ENCODE results near the gene FREM3.
"Not testable (repeated sequence)": the region's sequence is repeated elsewhere in the genome, so short reads cannot be mapped to it uniquely, and the experiment has no call there.

FREM3 gene

GRCh38 chr4:143700046-143700415, 444 bp downstream of the FREM3 start:
- Mint-ChIP-seq H3K27me3 (peaks cover 53% of the 10 kb centered on the region), H3K4me3 (no peak overlapping the region), H3K27ac (no peak overlapping the region), H3K36me3 (ENCODE audit: low read depth) (no peaks in the 10 kb centered on the region), H3K9me3 (peaks cover 4% of the 10 kb centered on the region), H3K4me1 (ENCODE audit: low read depth) (peaks cover 17% of the 10 kb centered on the region)

DNA sequence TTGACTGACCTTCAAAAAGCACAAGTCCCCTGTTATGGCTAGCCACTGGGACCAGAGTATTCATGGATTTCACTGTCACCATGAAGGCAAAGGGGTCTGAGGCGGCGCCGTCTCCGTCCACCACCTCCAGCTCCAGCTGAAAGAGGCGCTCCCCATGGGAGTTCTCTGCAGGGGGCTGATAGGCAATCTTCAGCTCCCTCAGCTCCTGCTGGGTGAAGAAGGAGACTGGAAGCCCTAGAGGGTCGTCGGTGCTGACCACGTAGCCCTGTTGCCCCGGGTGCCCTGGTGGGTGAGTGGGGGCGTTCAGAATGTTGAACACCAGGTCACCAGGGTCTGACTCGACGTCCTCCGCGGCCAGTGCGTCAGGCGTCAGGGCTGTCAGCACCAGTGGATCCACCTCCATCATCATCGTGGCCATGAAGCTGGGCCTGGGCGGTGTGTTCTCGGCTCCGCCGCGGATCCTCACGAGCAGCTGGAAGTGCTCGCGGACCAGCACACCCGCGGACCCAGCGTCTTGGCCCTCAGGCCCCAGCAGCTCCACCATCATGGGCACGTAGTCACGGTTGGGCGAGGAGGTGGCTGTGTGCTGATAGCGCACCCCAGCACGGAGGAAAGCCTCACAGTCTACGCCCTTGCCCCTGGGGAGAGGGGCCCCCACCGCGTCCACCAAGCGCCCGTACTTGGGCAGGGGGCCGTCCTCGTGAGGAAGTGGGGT, 987 bp downstream of the FREM3 start:
- Mint-ChIP-seq H3K36me3 (ENCODE audit: low read depth) (no peaks in the 10 kb centered on the region), H3K4me1 (ENCODE audit: low read depth) (peaks cover 17% of the 10 kb centered on the region), H3K9me3 (peaks cover 4% of the 10 kb centered on the region), H3K4me3 (no peak overlapping the region), H3K27ac (no peak overlapping the region), H3K27me3 (peaks cover 53% of the 10 kb centered on the region)

DNA sequence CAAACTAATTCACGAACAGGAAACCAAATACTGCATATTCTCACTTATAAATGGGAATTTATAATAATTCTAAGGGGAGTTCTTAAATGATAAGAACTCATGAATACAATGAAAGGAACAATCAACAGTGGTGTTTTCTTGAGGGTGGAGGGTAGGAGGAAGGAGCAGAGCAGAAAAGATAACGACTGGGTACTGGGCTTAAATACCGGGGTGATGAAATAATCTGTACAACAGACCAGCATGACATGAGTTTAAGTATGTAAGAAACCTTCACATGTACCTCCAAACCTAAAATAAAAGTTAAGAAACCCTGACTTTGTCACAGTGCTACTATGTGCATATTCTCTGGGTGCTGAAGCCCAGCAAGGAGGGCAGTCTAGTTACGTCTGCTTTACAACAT, 6.6 kb downstream of the FREM3 start:
- Mint-ChIP-seq H3K27ac (no peak overlapping the region), H3K4me3 (no peak overlapping the region), H3K4me1 (ENCODE audit: low read depth) (no peaks in the 10 kb centered on the region), H3K9me3 (peaks cover 11% of the 10 kb centered on the region), H3K36me3 (ENCODE audit: low read depth) (no peaks in the 10 kb centered on the region), H3K27me3 (peaks cover 18% of the 10 kb centered on the region)

GRCh38 chr4:143692241-143692640, 8.2 kb downstream of the FREM3 start:
- Mint-ChIP-seq H3K36me3 (ENCODE audit: low read depth) (no peaks in the 10 kb centered on the region), H3K27me3 (peaks cover 5% of the 10 kb centered on the region), H3K4me3 (no peak overlapping the region), H3K9me3 (peaks cover 16% of the 10 kb centered on the region), H3K4me1 (ENCODE audit: low read depth) (no peaks in the 10 kb centered on the region), H3K27ac (no peak overlapping the region)

- H3K4me3 Mint-ChIP-seq = no peak overlapping the region
- no peaks in the 10 kb centered on the region for H3K4me1 Mint-ChIP-seq (ENCODE audit: low read depth)
- no peak overlapping the region for H3K27ac Mint-ChIP-seq
- H3K36me3 Mint-ChIP-seq (ENCODE audit: low read depth) = peaks cover under 1% of the 10 kb centered on the region
- H3K9me3 Mint-ChIP-seq = peaks cover 17% of the 10 kb centered on the region
- H3K27me3 Mint-ChIP-seq = peaks cover 4% of the 10 kb centered on the region
These were observed 21.0 kb downstream of the FREM3 start for GRCh38 chr4:143679434-143679833.

- not testable (repeated sequence) for H3K36me3 Mint-ChIP-seq (ENCODE audit: low read depth); H3K27ac Mint-ChIP-seq; H3K9me3 Mint-ChIP-seq; H3K4me3 Mint-ChIP-seq; H3K27me3 Mint-ChIP-seq; H3K4me1 Mint-ChIP-seq (ENCODE audit: low read depth)
These were observed 26.8 kb downstream of the FREM3 start for GRCh38 chr4:143673629-143674028.

GRCh38 chr4:143668930-143669552, 31.4 kb downstream of the FREM3 start:
- Mint-ChIP-seq H3K27ac (no peak overlapping the region), H3K9me3 (peaks cover 4% of the 10 kb centered on the region), H3K36me3 (ENCODE audit: low read depth) (peaks cover 3% of the 10 kb centered on the region), H3K4me3 (no peak overlapping the region), H3K4me1 (ENCODE audit: low read depth) (no peaks in the 10 kb centered on the region), H3K27me3 (no peaks in the 10 kb centered on the region)

- Mint-ChIP-seq H3K36me3 (ENCODE audit: low read depth) (peaks cover 3% of the 10 kb centered on the region), H3K4me1 (ENCODE audit: low read depth) (no peaks in the 10 kb centered on the region), H3K27ac (no peak overlapping the region), H3K4me3 (no peak overlapping the region), H3K27me3 (no peaks in the 10 kb centered on the region), H3K9me3 (peaks cover 9% of the 10 kb centered on the region)
These were observed 33.0 kb downstream of the FREM3 start for GRCh38 chr4:143667461-143667860.

DNA sequence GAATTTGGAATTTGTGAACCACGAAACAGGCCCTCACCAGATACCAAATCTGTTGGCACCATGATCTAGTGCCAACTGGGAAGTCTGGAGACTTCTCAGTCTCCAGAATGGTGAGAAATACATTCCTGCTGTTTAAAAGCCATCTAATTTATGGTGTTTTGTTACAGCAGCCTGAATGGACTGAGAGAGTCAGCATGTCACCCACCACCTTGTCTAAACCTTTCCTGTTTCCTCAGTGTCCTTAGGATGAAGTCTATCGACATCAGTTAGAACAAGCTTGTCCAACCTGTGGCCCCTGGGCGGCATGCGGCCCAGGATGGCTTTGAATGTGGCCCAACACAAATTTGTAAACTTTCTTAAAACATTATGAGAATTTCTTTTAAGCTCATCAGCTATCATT, 42.1 kb downstream of the FREM3 start:
- Mint-ChIP-seq H3K4me3 (no peak overlapping the region), H3K27ac (no peak overlapping the region), H3K4me1 (ENCODE audit: low read depth) (no peaks in the 10 kb centered on the region), H3K36me3 (ENCODE audit: low read depth) (no peaks in the 10 kb centered on the region), H3K9me3 (no peaks in the 10 kb centered on the region), H3K27me3 (no peaks in the 10 kb centered on the region)

GRCh38 chr4:143654571-143654970, 45.9 kb downstream of the FREM3 start:
- no peaks in the 10 kb centered on the region for H3K9me3 Mint-ChIP-seq
- H3K27ac Mint-ChIP-seq = no peak overlapping the region
- no peak overlapping the region for H3K4me3 Mint-ChIP-seq
- H3K4me1 Mint-ChIP-seq (ENCODE audit: low read depth) = no peaks in the 10 kb centered on the region
- H3K27me3 Mint-ChIP-seq = no peaks in the 10 kb centered on the region
- H3K36me3 Mint-ChIP-seq (ENCODE audit: low read depth) = no peaks in the 10 kb centered on the region

DNA sequence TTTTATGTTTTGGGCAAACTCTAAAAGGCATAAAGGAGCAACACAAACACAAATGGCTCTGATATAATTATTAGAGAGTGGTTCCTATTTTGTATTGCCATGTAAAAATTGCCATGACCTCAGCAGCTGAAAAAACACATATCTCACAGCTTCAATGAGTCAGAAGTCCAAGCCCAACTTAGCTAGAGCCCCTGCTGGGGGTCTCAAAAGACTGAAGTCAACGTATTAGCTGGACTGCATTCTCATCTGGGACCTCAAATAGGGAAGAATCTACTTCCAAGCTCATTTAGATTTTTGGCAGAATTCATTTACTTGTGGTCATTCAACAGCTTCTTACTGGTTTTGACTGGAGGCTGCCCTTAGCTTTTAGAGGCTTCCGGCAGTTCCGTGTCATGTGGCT, 47.4 kb downstream of the FREM3 start:
- Mint-ChIP-seq H3K27ac (no peak overlapping the region), H3K4me3 (no peak overlapping the region), H3K4me1 (ENCODE audit: low read depth) (no peaks in the 10 kb centered on the region), H3K36me3 (ENCODE audit: low read depth) (peaks cover 10% of the 10 kb centered on the region), H3K27me3 (no peaks in the 10 kb centered on the region), H3K9me3 (peaks cover 10% of the 10 kb centered on the region)

- H3K27ac Mint-ChIP-seq = no peak overlapping the region
- peaks cover 14% of the 10 kb centered on the region for H3K36me3 Mint-ChIP-seq (ENCODE audit: low read depth)
- H3K4me1 Mint-ChIP-seq (ENCODE audit: low read depth) = no peaks in the 10 kb centered on the region
- H3K4me3 Mint-ChIP-seq = no peak overlapping the region
- H3K9me3 Mint-ChIP-seq = peaks cover 18% of the 10 kb centered on the region
- no peaks in the 10 kb centered on the region for H3K27me3 Mint-ChIP-seq
These were observed 57.1 kb downstream of the FREM3 start for GRCh38 chr4:143643399-143643798.

GRCh38 chr4:143642611-143643010, 57.9 kb downstream of the FREM3 start:
- Mint-ChIP-seq H3K36me3 (ENCODE audit: low read depth) (peaks cover 9% of the 10 kb centered on the region), H3K27me3 (no peaks in the 10 kb centered on the region), H3K4me1 (ENCODE audit: low read depth) (no peaks in the 10 kb centered on the region), H3K4me3 (no peak overlapping the region), H3K27ac (no peak overlapping the region), H3K9me3 (peaks cover 10% of the 10 kb centered on the region)

- H3K36me3 Mint-ChIP-seq (ENCODE audit: low read depth) = peaks cover under 1% of the 10 kb centered on the region
- H3K4me1 Mint-ChIP-seq (ENCODE audit: low read depth) = no peaks in the 10 kb centered on the region
These were observed 59.1 kb downstream of the FREM3 start for GRCh38 chr4:143641361-143641760.

GRCh38 chr4:143634763-143635162, 65.7 kb downstream of the FREM3 start:
- no peaks in the 10 kb centered on the region for H3K36me3 Mint-ChIP-seq (ENCODE audit: low read depth)
- H3K27ac Mint-ChIP-seq = no peak overlapping the region
- no peak overlapping the region for H3K4me3 Mint-ChIP-seq
- no peaks in the 10 kb centered on the region for H3K4me1 Mint-ChIP-seq (ENCODE audit: low read depth)
- H3K27me3 Mint-ChIP-seq = no peaks in the 10 kb centered on the region
- no peaks in the 10 kb centered on the region for H3K9me3 Mint-ChIP-seq

More at GRCh38 chr4:143641361-143641760, 59.1 kb downstream of the FREM3 start:
- Mint-ChIP-seq H3K27me3 (no peaks in the 10 kb centered on the region), H3K9me3 (peaks cover 1% of the 10 kb centered on the region), H3K4me3 (no peak overlapping the region), H3K27ac (no peak overlapping the region)

- Mint-ChIP-seq H3K4me1 (ENCODE audit: low read depth) (no peaks in the 10 kb centered on the region), H3K27me3 (no peaks in the 10 kb centered on the region), H3K4me3 (no peak overlapping the region), H3K27ac (no peak overlapping the region), H3K36me3 (ENCODE audit: low read depth) (no peaks in the 10 kb centered on the region), H3K9me3 (no peaks in the 10 kb centered on the region)
These were observed 66.6 kb downstream of the FREM3 start for GRCh38 chr4:143633833-143634232.
